Measurements from ENCODE around the gene CRIP1.
A peak's percentile ranks its signal among the peaks of the same experiment; 100 is the strongest.

The CRIP1 gene

DNA sequence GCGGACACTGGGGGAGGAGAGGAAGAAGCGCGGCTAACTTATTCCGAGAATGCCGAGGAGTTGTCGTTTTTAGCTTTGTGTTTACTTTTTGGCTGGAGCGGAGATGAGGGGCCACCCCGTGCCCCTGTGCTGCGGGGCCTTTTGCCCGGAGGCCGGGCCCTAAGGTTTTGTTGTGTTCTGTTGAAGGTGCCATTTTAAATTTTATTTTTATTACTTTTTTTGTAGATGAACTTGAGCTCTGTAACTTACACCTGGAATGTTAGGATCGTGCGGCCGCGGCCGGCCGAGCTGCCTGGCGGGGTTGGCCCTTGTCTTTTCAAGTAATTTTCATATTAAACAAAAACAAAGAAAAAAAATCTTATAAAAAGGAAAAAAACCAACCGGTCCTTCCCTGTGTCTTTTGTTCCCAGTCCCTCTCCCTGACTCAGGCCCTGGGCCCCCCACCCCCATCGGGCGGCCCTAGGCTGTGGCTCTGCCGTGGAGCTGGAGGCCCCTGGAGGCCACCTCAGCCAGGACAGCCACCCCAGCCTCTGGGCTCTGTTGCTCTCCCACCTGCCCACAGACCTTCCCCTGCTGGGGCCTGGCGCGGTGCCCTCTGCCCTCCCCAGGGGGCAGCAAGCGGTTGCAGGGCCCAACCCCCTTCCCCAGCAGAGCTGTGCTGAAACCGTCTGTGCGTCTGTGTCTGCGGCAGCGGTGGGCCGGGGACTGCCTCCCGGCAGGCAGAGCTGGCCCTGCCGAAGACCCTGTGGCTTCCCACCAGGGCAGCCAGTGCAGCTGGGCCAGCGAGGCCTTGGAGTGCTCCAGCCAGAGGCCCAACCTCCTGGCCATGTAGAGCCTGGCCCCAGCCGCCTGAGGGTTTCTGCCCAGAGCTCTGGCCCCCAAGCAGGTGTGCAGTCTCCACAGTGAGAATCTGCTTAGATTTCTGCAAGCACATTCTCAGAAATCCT lies 16.1 kb upstream of the CRIP1 start:
- H3K4me3 ChIP-seq (replicated peaks; ENCODE audit: low read depth, low read length), result no peak overlapping the region
- no peak for TF ChIP-seq CTCF (IDR thresholded peaks at IDR 0.05; ENCODE audit: low read depth, low read length, missing control alignments)
- DNase-seq (ENCODE audit: extremely low read depth, low read depth), result no peak

GRCh38 chr14:105471297-105471821 lies 15.3 kb upstream of the CRIP1 start:
- TF ChIP-seq CTCF (IDR thresholded peaks at IDR 0.05; ENCODE audit: low read depth, low read length, missing control alignments), result no peak
- no peak overlapping the region for H3K4me3 ChIP-seq (replicated peaks; ENCODE audit: low read depth, low read length)
- no peak for DNase-seq (ENCODE audit: extremely low read depth, low read depth)

- DNase-seq (ENCODE audit: extremely low read depth, low read depth), result no peak
- no peak overlapping the region for H3K4me3 ChIP-seq (replicated peaks; ENCODE audit: low read depth, low read length)
- no peak for TF ChIP-seq CTCF (IDR thresholded peaks at IDR 0.05; ENCODE audit: low read depth, low read length, missing control alignments)
Measured at GRCh38 chr14:105471823-105472485, 14.7 kb upstream of the CRIP1 start.

GRCh38 chr14:105472486-105472991 lies 14.1 kb upstream of the CRIP1 start:
- no peak for DNase-seq (ENCODE audit: extremely low read depth, low read depth)
- no peak for TF ChIP-seq CTCF (IDR thresholded peaks at IDR 0.05; ENCODE audit: low read depth, low read length, missing control alignments)
- H3K4me3 ChIP-seq (replicated peaks; ENCODE audit: low read depth, low read length), result no peak overlapping the region

GRCh38 chr14:105473033-105473676 lies 13.5 kb upstream of the CRIP1 start:
- H3K4me3 ChIP-seq (replicated peaks; ENCODE audit: low read depth, low read length), result peak overlapping the region; percentile 42
- no peak for TF ChIP-seq CTCF (IDR thresholded peaks at IDR 0.05; ENCODE audit: low read depth, low read length, missing control alignments)
- no peak for DNase-seq (ENCODE audit: extremely low read depth, low read depth)

GRCh38 chr14:105473677-105474482 lies 12.8 kb upstream of the CRIP1 start:
- H3K4me3 ChIP-seq (replicated peaks; ENCODE audit: low read depth, low read length), result peak overlapping the region; percentile 42
- peak; percentile 26 for DNase-seq (ENCODE audit: extremely low read depth, low read depth)
- TF ChIP-seq CTCF (IDR thresholded peaks at IDR 0.05; ENCODE audit: low read depth, low read length, missing control alignments), result no peak

All from HFF-Myc (cell line).